Progenitor cell of endocrine pancreas (in vitro differentiated cells): ENCODE measurements around the gene CD44. TPM values are rescaled to one million over a fixed set of nuclear protein-coding genes. Genes with fewer than 3 reads are reported as not detected.

Experiments
- DNase-seq: peaks from one replicate; pipeline ENCODE4 v3.0.0; 2021; ENCODE audit warnings: low spot score; ENCODE audit not compliant: unreplicated experiment
- H3K27ac Mint-ChIP-seq: 2 replicates; pipeline ENCODE4 v1.8.0; 2021; ENCODE audit warnings: mild to moderate bottlenecking, moderate library complexity, mixed read lengths
- H3K27me3 Mint-ChIP-seq: 2 replicates; pipeline ENCODE4 v1.8.0; 2021; ENCODE audit warnings: mixed read lengths
- H3K36me3 Mint-ChIP-seq: 2 replicates; pipeline ENCODE4 v1.8.0; 2022; ENCODE audit warnings: mixed read lengths; ENCODE audit not compliant: insufficient read depth
- H3K4me1 Mint-ChIP-seq: 2 replicates; pipeline ENCODE4 v1.8.0; 2021; ENCODE audit warnings: low read depth, mixed read lengths
- H3K4me3 Mint-ChIP-seq: 2 replicates; pipeline ENCODE4 v1.8.0; 2021; ENCODE audit warnings: low read depth, mild to moderate bottlenecking, moderate library complexity, mixed read lengths
- H3K9me3 Mint-ChIP-seq: 2 replicates; pipeline ENCODE4 v1.8.0; 2021; ENCODE audit warnings: low read depth, mixed read lengths
- CTCF ChIP-seq: fragments of 200-600 bp; sonication (generic); IDR thresholded peaks from one replicate; pipeline ENCODE4 v1.5.0; 2021; ENCODE audit warnings: antibody characterized with exemption, mild to moderate bottlenecking; ENCODE audit not compliant: unreplicated experiment
- total RNA-seq: library from RNA; stranded (reverse); gene quantifications from 2 replicates; pipeline ENCODE4 v1.2.1, GENCODE V29; 2021

The CD44 gene
- total RNA-seq, 1 donor from 2014 or later, result 1.9 TPM

- no peak overlapping the region for H3K4me3 Mint-ChIP-seq
- H3K9me3 Mint-ChIP-seq, result no peaks in the 10 kb centered on the region
- H3K36me3 Mint-ChIP-seq, result no peaks in the 10 kb centered on the region
- H3K27me3 Mint-ChIP-seq, result peaks cover 71% of the 10 kb centered on the region
- DNase-seq, result no peak
- peak; percentile 35 for TF ChIP-seq CTCF
- H3K27ac Mint-ChIP-seq, result no peak overlapping the region
- peaks cover 5% of the 10 kb centered on the region for H3K4me1 Mint-ChIP-seq
These were observed 24.9 kb downstream of the CD44 start for GRCh38 chr11:35163702-35164496.

GRCh38 chr11:35165030-35165422 is 26.1 kb downstream of the CD44 start:
- Mint-ChIP-seq H3K4me1 (peaks cover 5% of the 10 kb centered on the region), H3K27me3 (peaks cover 69% of the 10 kb centered on the region), H3K27ac (no peak overlapping the region), H3K36me3 (no peaks in the 10 kb centered on the region), H3K9me3 (no peaks in the 10 kb centered on the region), H3K4me3 (no peak overlapping the region)
- TF ChIP-seq CTCF, result no peak
- no peak for DNase-seq

GRCh38 chr11:35165423-35166368 is 26.7 kb downstream of the CD44 start:
- no peak overlapping the region for H3K27ac Mint-ChIP-seq
- H3K27me3 Mint-ChIP-seq, result peaks cover 69% of the 10 kb centered on the region
- no peaks in the 10 kb centered on the region for H3K9me3 Mint-ChIP-seq
- no peak overlapping the region for H3K4me3 Mint-ChIP-seq
- H3K4me1 Mint-ChIP-seq, result peaks cover 5% of the 10 kb centered on the region
- H3K36me3 Mint-ChIP-seq, result no peaks in the 10 kb centered on the region
- DNase-seq, result no peak
- TF ChIP-seq CTCF, result no peak

- Mint-ChIP-seq H3K9me3 (no peaks in the 10 kb centered on the region), H3K27me3 (peaks cover 69% of the 10 kb centered on the region), H3K27ac (no peak overlapping the region), H3K36me3 (no peaks in the 10 kb centered on the region), H3K4me1 (peaks cover 5% of the 10 kb centered on the region), H3K4me3 (no peak overlapping the region)
- no peak for TF ChIP-seq CTCF
- DNase-seq, result no peak
These were observed 27.7 kb downstream of the CD44 start for GRCh38 chr11:35166369-35167360.
